Mesendoderm (in vitro differentiated cells): Measurements from ENCODE around the gene POU2AF2.
"Not testable (repeated sequence)": the region's sequence is repeated elsewhere in the genome, so short reads cannot be mapped to it uniquely, and the experiment has no call there.

ENCODE experiments used
- DNase-seq: peaks from one replicate; pipeline ENCODE4 v3.0.0; 2013
- H2AK5ac ChIP-seq: 2 replicates; pipeline ENCODE4 v1.6.1; 2013; ENCODE audit warnings: low read length, inconsistent platforms
- H2BK120ac ChIP-seq: 2 replicates; pipeline ENCODE4 v1.6.1; 2013; ENCODE audit warnings: low read depth, mild to moderate bottlenecking, low read length, moderate library complexity, mixed read lengths
- H2BK15ac ChIP-seq: replicated peaks from 2 replicates; pipeline ENCODE4 v1.6.1; 2013; ENCODE audit warnings: low read depth, mild to moderate bottlenecking, moderate library complexity
- H2BK5ac ChIP-seq: 2 replicates; pipeline ENCODE4 v1.6.1; 2013; ENCODE audit warnings: low read length, inconsistent platforms
- H3K18ac ChIP-seq: 2 replicates; pipeline ENCODE4 v1.6.1; 2013; ENCODE audit warnings: mild to moderate bottlenecking, low read length, mixed read lengths
- H3K23ac ChIP-seq: one replicate; pipeline ENCODE4 v1.6.1; 2013; ENCODE audit warnings: low read length
- H3K27ac ChIP-seq: 2 replicates; pipeline ENCODE4 v1.5.1; 2013; ENCODE audit warnings: low read depth, mild to moderate bottlenecking, inconsistent platforms, low read length, moderate library complexity
- H3K27me3 ChIP-seq: 2 replicates; pipeline ENCODE4 v1.6.1; 2013; ENCODE audit warnings: low read length, control low read depth, mild to moderate bottlenecking, inconsistent platforms; ENCODE audit not compliant: insufficient read depth, poor library complexity
- H3K36me3 ChIP-seq: 2 replicates; pipeline ENCODE4 v1.6.1; 2013; ENCODE audit warnings: low read length, inconsistent platforms; ENCODE audit not compliant: control insufficient read depth, insufficient read depth
- H3K4ac ChIP-seq: one replicate; pipeline ENCODE4 v1.6.1; 2013; ENCODE audit warnings: low read depth, mild to moderate bottlenecking, low read length, moderate library complexity
- H3K4me1 ChIP-seq: 2 replicates; pipeline ENCODE4 v1.6.1; 2013; ENCODE audit warnings: low read depth, low read length, inconsistent platforms; ENCODE audit not compliant: control insufficient read depth
- H3K4me2 ChIP-seq: 2 replicates; pipeline ENCODE4 v1.6.1; 2013; ENCODE audit warnings: low read length
- H3K4me3 ChIP-seq: 2 replicates; pipeline ENCODE4 v1.5.1; 2013; ENCODE audit warnings: mild to moderate bottlenecking, low read length
- H3K56ac ChIP-seq: one replicate; pipeline ENCODE4 v1.6.1; 2013; ENCODE audit warnings: low read length
- H3K79me1 ChIP-seq: 2 replicates; pipeline ENCODE4 v1.6.1; 2013; ENCODE audit warnings: low read length, inconsistent platforms
- H3K79me2 ChIP-seq: 2 replicates; pipeline ENCODE4 v1.6.1; 2013; ENCODE audit warnings: mild to moderate bottlenecking, low read length; ENCODE audit not compliant: control insufficient read depth, insufficient read depth
- H3K9ac ChIP-seq: 2 replicates; pipeline ENCODE4 v1.6.1; 2013; ENCODE audit warnings: low read length, inconsistent platforms
- H4K5ac ChIP-seq: one replicate; pipeline ENCODE4 v1.6.1; 2013; ENCODE audit warnings: low read length
- H4K8ac ChIP-seq: one replicate; pipeline ENCODE4 v1.6.1; 2013; ENCODE audit warnings: low read depth, mild to moderate bottlenecking, control low read depth, low read length, moderate library complexity
- WGBS: extraction: QIAGEN DNeasy Blood & Tissue Kit; methylation state at CpG from one replicate; pipeline ENCODE4 v1.1.7; 2013; ENCODE audit warnings: low lambda C conversion rate, missing lambda C conversion rate; ENCODE audit not compliant: insufficient coverage; ENCODE audit errors: extremely low coverage; 5-methylcytosine and 5-hydroxymethylcytosine counted together

POU2AF2 gene

GRCh38 chr11:111222821-111223455 is 22.6 kb upstream of the POU2AF2 start:
- not testable (repeated sequence) for H3K27me3 ChIP-seq, H4K5ac ChIP-seq, H3K4me2 ChIP-seq, H3K79me1 ChIP-seq, H3K79me2 ChIP-seq, H3K9ac ChIP-seq, H2BK5ac ChIP-seq, H3K4ac ChIP-seq, H4K8ac ChIP-seq, H3K23ac ChIP-seq, H3K27ac ChIP-seq, H3K18ac ChIP-seq, H2AK5ac ChIP-seq, H2BK15ac ChIP-seq, H3K36me3 ChIP-seq, H2BK120ac ChIP-seq, H3K4me3 ChIP-seq, H3K4me1 ChIP-seq, DNase-seq, H3K56ac ChIP-seq
- no CpG with 5 or more reads among the region's 20 CpGs for WGBS

GRCh38 chr11:111225881-111226280 is 19.6 kb upstream of the POU2AF2 start:
- Histone ChIP-seq H2BK120ac (no peak overlapping the region), H4K8ac (no peak overlapping the region), H3K4me3 (no peak overlapping the region), H3K9ac (no peak overlapping the region), H3K56ac (no peak overlapping the region), H2BK15ac (no peak overlapping the region), H3K79me1 (no peaks in the 10 kb centered on the region), H3K36me3 (no peaks in the 10 kb centered on the region), H3K23ac (no peak overlapping the region), H3K4me2 (no peak overlapping the region), H3K4me1 (peaks cover 2% of the 10 kb centered on the region), H3K79me2 (no peaks in the 10 kb centered on the region), H2AK5ac (no peak overlapping the region), H3K27me3 (no peaks in the 10 kb centered on the region), H3K27ac (no peak overlapping the region), H2BK5ac (no peak overlapping the region), H4K5ac (no peak overlapping the region), H3K18ac (no peak overlapping the region), H3K4ac (no peak overlapping the region)
- no CpG with 5 or more reads among the region's 3 CpGs for WGBS
- DNase-seq, result no peak

- H2BK15ac ChIP-seq, result no peak overlapping the region
- peaks cover 2% of the 10 kb centered on the region for H3K4me1 ChIP-seq
- no peak overlapping the region for H3K4ac ChIP-seq
- H4K5ac ChIP-seq, result no peak overlapping the region
- no peak for DNase-seq
- no peak overlapping the region for H2BK5ac ChIP-seq
- H4K8ac ChIP-seq, result no peak overlapping the region
- no peak overlapping the region for H3K4me2 ChIP-seq
- H3K4me3 ChIP-seq, result no peak overlapping the region
- no peak overlapping the region for H2AK5ac ChIP-seq
- no peak overlapping the region for H3K9ac ChIP-seq
- no peaks in the 10 kb centered on the region for H3K79me2 ChIP-seq
- no peaks in the 10 kb centered on the region for H3K27me3 ChIP-seq
- H3K18ac ChIP-seq, result no peak overlapping the region
- no peak overlapping the region for H3K23ac ChIP-seq
- no peak overlapping the region for H3K56ac ChIP-seq
- no peak overlapping the region for H3K27ac ChIP-seq
- H3K79me1 ChIP-seq, result no peaks in the 10 kb centered on the region
- no CpG with 5 or more reads among the region's 6 CpGs for WGBS
- H2BK120ac ChIP-seq, result no peak overlapping the region
- no peaks in the 10 kb centered on the region for H3K36me3 ChIP-seq
Measured at GRCh38 chr11:111229604-111230003, 15.9 kb upstream of the POU2AF2 start.

GRCh38 chr11:111230122-111230465 is 15.4 kb upstream of the POU2AF2 start:
- H2BK15ac ChIP-seq, result no peak overlapping the region
- no peak overlapping the region for H2AK5ac ChIP-seq
- peaks cover 2% of the 10 kb centered on the region for H3K4me1 ChIP-seq
- no peaks in the 10 kb centered on the region for H3K36me3 ChIP-seq
- H3K27me3 ChIP-seq, result no peaks in the 10 kb centered on the region
- no peak overlapping the region for H3K27ac ChIP-seq
- H2BK120ac ChIP-seq, result no peak overlapping the region
- no peak overlapping the region for H4K5ac ChIP-seq
- WGBS, result no CpG with 5 or more reads among the region's 6 CpGs
- no peak overlapping the region for H3K4me3 ChIP-seq
- no peaks in the 10 kb centered on the region for H3K79me1 ChIP-seq
- H2BK5ac ChIP-seq, result no peak overlapping the region
- no peak overlapping the region for H3K23ac ChIP-seq
- no peak for DNase-seq
- no peaks in the 10 kb centered on the region for H3K79me2 ChIP-seq
- no peak overlapping the region for H3K4ac ChIP-seq
- H3K18ac ChIP-seq, result no peak overlapping the region
- peak overlapping the region; percentile 24 for H3K9ac ChIP-seq
- no peak overlapping the region for H3K4me2 ChIP-seq
- H3K56ac ChIP-seq, result peak overlapping the region; percentile 71
- H4K8ac ChIP-seq, result no peak overlapping the region

GRCh38 chr11:111231836-111232235 is 13.7 kb upstream of the POU2AF2 start:
- no peak for DNase-seq
- Histone ChIP-seq H2BK120ac (no peak overlapping the region), H2BK5ac (no peak overlapping the region), H3K4me3 (no peak overlapping the region), H3K4me1 (peaks cover 2% of the 10 kb centered on the region), H2AK5ac (no peak overlapping the region), H3K4ac (no peak overlapping the region), H2BK15ac (no peak overlapping the region), H3K79me2 (no peaks in the 10 kb centered on the region), H3K27ac (no peak overlapping the region), H3K27me3 (no peaks in the 10 kb centered on the region), H3K23ac (no peak overlapping the region), H3K36me3 (no peaks in the 10 kb centered on the region), H3K18ac (no peak overlapping the region), H3K79me1 (no peaks in the 10 kb centered on the region), H3K56ac (peak overlapping the region; percentile 15), H3K4me2 (no peak overlapping the region), H3K9ac (no peak overlapping the region), H4K5ac (no peak overlapping the region), H4K8ac (no peak overlapping the region)
- WGBS, result no CpG with 5 or more reads among the region's 3 CpGs

GRCh38 chr11:111236383-111236782 is 9.1 kb upstream of the POU2AF2 start:
- Histone ChIP-seq H3K4me1 (no peaks in the 10 kb centered on the region), H3K4me2 (no peak overlapping the region), H3K23ac (no peak overlapping the region), H3K79me2 (no peaks in the 10 kb centered on the region), H2BK120ac (no peak overlapping the region), H3K4ac (no peak overlapping the region), H2AK5ac (no peak overlapping the region), H3K56ac (no peak overlapping the region), H3K18ac (no peak overlapping the region), H3K27ac (no peak overlapping the region), H3K9ac (no peak overlapping the region), H4K8ac (no peak overlapping the region), H2BK15ac (no peak overlapping the region), H3K36me3 (no peaks in the 10 kb centered on the region), H4K5ac (no peak overlapping the region), H3K79me1 (no peaks in the 10 kb centered on the region), H3K4me3 (no peak overlapping the region), H2BK5ac (no peak overlapping the region), H3K27me3 (no peaks in the 10 kb centered on the region)
- DNase-seq, result no peak
- WGBS, result no CpG with 5 or more reads among the region's 2 CpGs
